Dedifferentiated amniotic fluid mesenchymal stem cell (primary cell): ENCODE results near the gene RGCC.

Experiments used
- DNase-seq: peaks from one replicate; pipeline ENCODE4 v3.0.0-alpha.2; 2016; ENCODE audit errors: extremely low spot score

RGCC gene

DNA sequence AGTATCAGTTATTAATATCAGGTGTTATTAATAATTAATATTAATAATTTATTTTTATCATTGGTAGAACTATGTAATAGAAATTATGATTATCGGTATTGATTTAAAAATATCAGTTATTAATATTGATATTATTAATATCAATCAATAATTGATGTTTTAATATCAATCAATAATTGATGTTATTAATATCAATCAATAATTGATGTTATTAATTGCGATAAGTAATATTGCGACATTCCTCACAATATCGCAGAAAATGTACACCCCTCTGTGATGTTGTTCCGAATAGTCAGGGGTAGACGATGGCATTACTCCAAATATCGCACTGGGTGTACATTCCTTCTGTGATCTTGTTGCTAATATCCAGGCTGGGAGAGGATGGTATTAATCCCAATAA lies 3.7 kb upstream of the RGCC start:
- DNase-seq: no peak

DNA sequence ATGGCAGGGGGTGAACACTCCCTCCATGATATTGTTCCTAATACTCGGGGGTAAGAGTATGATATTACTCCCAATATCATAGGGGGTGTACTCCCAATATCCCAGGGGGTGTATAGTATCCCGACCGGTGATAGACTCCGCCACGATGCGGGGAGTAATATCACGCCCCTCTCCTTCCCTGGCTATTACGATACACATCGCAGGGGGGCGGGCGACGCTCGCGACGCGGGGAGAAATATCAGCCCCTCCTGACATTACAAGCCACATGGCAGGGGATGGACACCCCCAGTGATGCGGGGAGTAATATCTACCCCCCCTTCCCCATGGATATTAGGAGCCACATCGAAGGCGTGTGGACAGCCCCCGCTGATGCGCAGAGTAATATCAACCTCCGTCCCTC lies 3.2 kb upstream of the RGCC start:
- no peak for DNase-seq

DNA sequence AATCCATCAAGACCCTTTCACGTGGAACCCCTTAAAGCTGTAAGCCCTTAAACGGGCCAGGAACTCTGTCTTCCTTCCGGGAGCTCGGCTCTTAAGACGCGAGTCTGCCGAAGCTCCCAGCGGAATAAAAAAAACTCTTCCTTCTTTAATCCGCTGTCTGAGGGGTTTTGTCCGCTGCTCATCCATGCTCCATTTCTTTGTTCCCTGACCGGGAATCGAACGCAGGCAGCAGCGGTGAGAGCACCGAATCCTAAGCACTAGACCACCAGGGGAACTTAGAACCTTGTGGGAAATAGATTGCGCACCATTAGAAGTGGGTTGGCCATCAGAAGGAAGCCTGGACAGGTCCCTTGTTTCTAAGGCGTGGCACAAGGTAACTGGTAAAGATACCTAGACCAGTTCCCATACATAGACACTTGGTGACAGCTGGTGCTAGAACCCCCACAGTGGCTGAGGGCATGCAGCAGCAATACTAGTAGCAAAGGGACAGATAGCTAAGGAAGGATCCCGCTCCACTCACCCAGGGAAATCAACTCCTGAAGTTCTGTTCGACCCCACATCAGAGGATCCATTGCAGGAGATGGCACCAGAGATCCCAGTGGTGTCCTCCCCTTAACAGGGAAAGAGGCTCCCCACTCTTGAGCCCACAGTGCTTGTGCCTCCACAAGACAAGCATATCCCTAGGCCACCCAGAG lies 1.5 kb upstream of the RGCC start:
- no peak for DNase-seq

DNA sequence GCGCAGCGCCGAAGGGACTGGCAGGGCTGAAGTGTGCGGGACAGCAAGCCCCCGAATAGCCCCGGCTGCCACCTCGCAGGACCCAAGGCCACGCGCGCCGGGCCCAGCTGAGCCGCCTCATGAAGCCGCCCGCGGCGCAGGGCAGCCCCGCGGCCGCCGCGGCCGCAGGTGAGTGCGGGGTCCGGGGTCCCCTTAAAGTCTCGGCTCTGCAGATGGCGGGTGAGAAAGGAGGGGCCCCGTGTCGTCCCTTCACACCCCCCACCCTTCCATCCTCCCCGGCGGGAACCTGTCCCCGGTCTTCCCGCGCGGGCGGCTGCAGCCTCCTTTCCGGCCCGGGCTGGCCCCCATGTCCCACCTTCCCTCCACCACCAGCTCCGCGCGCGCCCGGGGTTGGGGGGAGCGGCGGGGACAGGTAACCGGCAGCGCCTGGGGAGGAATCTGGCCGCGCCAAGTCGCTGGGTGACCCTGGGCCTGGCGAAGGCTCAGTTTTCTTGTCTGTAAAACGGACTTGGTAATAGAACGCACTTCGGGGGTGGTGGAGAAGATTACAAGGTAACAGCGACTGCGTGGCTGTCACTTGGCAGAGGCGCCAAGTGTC lies 338 bp downstream of the RGCC start:
- DNase-seq: no peak

DNA sequence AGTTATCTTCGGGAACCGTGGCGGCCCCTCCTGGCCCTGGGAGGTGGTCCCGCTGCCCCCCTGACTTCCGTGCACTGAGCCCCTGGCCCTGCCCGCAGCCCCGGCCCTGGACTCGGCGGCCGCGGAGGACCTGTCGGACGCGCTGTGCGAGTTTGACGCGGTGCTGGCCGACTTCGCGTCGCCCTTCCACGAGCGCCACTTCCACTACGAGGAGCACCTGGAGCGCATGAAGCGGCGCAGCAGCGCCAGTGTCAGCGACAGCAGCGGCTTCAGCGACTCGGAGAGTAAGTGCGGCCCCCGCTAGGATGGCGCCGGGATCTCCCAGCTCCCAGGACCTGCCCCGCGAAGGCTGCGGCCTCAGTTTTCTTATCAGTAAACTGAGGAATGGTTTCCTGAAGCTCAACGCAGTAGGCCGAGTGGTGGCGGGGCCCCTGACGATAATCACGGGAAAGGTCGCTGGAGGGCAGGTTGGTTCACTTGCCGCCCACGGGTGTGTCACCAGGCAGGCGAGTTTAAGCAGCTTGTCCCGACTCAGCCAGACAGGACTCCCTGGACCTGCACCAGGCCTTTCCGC lies 924 bp downstream of the RGCC start:
- no peak for DNase-seq

DNA sequence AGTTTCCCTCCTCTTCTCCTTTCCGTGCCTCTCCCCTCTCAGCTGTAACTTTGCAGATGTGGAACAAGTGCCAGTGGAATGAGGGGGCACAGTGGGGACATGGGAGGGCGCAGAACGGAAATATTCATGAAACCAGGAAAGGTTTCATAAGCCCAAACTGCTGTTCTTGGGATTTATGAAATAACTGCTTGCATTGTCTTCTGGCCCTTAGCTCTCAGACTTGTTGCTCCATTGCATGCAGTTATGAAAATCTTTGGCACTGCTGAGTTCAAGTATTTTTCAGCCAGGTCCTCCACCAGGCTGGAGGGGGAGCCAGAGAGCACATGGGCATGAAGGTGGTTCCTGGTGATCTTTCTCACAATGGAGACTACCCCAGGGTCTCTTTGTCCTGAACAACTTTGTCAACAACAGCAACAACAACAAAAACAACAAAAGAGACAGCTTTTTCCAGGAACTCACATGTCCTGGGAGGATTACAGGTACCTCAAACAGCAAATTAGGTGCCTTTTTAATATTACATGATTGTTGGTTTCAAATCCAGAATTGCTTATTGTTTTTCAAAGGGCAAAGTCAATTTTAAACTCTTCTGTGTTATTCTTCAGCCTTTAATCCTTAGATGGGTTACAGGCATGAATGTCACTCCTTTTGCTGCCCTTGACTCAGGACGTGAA lies 1.5 kb downstream of the RGCC start:
- no peak for DNase-seq

DNA sequence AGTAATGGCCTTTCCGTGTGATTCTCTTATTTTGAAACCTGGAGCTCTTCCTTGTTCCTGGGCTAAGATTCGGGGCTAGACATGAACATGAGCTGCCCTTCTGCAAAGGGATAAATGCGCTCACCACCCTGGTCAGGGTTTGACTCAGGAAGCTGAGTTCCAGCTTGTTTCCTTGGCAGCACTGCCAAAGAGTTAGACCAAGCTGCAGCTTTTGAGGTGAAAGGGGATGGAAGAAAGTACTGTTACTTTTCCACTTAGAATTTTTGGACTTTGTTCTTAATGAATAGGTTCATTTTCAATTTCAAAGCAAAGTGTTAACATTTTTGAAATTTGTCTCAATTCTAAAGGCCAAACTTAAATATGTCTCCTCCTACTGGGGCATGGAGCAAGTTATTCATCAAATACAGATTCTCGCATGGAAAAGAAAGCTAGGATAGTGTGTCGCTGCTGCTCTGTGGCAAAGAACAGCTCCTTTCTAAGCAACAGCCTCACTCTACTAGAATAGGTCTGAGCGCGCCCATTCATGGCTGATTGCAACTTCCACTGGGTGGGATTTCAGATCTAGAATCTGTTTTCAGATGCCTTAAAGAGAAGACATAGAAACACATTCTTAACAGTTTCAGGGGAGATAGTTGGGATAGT lies 2.2 kb downstream of the RGCC start:
- no peak for DNase-seq

DNA sequence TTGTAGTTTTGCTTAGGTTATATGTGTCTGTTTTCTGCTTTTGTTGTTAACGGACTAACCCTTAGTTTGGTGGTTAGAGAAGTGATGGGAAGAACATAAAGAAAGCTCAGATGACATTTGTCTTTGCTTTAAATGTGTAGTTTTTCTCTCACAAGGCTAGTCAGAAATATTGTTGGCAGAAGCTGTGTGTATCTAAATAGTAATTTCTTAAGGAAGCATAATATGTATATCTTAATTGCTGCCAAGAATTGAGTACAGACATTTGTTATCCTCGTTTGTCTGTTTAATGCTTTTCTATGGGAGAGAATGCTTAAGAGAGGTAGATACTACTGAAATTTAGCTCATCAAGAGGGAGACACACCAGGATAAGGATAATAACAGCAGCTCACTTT lies 2.7 kb downstream of the RGCC start:
- no peak for DNase-seq

DNA sequence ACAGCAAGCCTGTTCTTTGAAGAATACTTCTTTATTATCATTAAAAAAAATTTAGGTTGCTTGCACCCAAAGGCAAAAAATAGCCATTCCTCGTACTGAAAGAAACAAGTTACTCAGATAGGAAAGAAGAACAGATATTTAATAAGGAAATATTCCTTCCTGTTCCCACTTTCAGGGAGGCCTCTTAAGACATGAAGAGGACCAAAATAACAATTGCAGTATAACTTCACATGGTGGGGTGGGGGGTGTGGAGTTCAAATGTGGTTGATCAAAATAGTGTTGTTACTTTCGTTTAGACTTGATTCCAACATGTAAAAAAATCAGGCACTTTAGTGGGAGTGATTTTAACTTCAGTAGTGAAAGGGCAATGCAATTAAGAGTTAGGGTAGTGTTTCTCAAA lies 3.6 kb downstream of the RGCC start:
- DNase-seq: no peak

DNA sequence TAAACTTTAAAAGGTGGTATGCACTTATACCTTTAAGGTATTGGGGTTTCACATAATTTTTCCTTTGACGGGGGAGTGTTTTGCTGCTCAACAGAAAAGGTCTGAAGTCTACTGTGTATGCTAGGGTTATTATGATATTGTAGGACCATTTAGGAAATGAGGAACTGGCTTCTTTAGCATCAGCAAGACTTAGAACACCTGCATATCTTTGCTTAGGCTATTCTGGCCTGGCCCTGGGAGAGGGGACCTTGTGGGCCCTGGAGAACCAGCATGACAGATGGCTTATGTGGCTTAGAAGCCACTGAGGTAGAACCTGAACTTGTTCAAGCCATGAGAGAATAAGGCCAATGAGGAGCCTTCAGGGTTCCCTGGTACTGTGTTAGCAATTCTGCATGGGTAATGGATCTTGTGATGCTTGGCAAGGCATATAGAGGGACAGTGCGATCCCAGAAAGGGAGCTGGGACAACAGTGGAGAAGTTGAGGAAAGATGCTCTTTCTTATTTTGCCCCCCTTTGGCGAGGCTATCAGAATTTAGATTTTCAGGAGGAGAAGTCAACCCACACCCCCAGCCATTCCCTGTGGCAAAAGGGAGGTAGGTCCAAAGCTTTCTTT lies 4.3 kb downstream of the RGCC start:
- no peak for DNase-seq

DNA sequence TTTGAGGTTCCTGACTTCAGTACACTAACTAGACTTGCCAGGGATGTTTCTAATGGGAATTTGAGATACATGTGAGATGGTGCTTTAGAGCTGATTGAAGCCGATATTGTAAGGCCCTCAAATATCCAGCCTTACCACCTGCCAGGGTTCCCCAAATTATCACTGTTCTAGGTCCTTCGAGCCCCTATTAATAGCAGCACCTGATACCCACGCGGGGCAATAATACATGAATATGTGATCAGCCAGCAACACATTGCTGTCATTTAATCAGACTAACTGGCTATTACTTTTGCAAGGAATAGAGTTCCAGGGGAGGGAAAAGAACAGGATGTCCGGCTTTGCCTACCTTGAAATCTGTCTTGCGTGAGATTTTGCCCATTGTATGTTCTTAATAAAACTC lies 5.1 kb downstream of the RGCC start:
- no peak for DNase-seq

DNA sequence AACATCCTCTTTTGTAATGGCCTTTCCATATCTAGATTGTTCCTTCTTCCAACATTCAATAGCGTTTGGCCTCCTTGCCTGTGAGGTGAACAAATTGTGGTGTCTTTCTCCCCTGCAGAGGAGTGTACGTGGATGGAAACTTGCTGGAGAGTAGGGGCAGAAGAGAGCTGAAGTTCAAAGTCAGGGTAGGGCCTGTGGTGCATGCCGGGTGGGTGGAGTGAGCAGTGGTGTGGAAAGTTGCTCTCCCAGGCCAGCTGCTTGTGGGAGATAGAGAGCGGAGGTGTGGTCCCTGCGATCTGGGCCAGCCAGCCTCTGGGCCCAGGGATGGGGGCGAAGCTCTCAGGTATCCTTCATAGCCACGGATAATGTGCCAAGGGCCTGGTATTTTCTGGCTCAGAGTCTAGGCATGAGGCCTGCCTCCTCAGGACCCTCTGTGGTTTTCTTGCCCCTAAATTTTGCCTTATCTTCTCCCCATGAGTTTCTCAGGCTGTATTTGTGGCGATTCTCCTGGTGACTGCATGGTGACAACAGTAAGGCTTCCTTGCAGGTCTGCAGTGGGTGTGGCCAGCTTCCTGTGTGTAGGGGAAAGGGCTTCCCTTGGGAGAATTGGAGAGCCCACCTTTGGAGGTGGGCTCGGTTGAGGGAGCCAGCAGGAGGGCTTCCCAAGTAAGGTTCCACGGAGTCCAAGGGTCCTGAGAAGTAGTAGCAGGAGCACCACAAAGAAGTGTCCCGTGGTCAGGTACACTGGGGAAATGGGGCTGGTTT lies 6.7 kb downstream of the RGCC start:
- no peak for DNase-seq

DNA sequence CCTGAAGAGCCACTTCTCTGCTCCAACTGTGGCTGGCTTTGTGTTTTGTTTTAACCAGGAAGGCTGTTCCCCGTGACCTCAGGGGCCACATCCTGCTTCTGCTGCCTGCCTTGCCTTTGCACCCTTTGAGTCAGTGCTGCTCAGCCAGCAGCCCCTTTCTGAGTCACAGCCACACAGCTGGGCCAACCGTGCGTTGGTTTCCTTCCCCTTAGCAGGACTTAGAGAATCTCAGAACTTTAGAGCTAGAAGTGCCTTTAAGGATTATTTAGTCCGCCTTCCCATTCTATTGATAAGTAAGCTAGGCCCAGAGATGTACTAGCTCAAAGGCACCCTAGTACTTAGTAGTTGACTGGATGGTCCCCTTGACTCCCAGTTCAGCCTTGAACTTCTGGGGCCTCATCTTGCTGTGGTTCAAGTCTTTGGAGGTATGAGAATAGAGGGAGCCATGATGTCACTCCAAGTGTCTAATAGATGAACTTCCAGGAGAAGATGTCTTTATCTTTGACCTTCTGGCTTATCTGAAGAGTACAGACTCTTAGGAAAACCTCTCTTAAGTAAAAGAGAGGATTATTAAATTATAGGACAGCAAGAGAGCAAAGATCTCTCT lies 8.0 kb downstream of the RGCC start:
- DNase-seq: no peak

DNA sequence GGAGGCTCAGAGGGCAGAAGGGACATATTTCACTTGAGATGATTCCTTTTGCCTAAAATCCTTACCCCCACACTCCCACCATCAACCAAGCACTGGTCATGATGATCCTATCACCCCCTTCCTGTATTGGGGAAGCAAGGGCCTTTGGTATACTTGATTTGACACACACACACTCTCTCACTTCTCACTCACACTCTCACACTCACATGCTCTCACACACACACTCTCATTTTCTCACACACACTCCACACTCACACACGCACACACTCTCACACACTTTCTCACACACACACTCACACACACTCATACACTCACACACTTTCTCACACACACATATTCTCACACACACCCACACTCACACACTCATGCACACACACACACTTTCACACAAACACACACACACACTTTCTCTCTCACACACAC lies 8.6 kb downstream of the RGCC start:
- no peak for DNase-seq

DNA sequence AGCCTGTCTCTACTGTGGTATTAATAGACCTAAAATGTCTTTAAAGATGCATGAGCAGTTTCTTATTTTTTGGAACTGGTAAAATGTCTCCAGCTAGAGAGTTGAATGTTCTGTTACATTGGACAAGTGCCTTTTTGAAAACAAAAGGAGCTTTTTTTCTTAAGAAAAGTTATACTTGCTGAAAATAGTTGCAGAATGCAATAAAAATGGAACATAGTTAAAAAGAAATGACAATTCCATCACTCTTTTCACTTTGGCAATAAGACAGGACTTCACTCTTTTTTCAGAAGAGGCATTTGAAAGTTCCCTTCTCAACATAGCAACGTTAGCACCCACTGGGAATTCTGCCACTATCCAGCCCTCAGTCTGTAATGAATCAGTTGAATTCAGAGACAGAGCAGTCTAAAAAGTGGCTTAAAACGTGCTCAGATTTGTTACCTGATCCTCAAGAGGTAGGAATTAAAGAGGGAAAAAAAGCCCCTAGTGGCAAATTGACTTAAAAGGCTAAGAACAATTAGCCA lies 10.1 kb downstream of the RGCC start:
- no peak for DNase-seq

DNA sequence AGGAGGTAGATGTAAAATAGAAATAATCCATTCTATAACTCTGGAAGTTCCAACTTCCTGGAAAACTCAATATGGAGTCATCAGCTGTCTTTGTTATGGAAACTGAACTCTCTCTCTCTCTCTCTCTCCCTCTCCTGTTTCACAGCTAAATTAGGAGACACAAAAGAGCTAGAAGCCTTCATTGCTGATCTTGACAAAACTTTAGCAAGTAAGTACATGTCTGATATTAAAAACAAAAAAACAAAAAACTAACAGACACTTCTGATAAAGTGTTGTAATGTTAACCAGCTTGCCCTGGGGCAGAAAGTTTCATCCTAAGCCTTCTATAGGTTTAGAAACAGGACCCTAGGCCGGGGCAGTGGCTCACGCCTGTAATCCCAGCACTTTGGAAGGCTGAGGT lies 11.3 kb downstream of the RGCC start:
- no peak for DNase-seq

DNA sequence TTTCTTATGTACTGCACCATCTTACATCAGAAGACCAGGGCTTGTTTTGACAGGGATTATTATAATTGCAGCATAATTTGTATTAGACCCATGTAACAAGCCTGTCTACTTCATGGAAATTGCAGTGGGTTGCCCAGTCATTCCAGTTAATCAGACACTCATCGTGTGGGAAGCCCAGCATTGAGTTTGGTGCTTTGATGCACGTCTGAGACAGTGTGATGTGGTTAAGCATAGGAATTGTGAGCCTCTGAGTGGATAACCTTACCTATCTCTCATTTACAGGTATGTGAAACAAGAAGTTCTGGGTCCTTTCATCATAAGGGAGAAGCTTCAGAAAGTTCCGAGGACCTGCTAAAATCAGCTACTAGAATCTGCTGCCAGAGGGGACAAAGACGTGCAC lies 12.8 kb downstream of the RGCC start:
- no peak for DNase-seq

DNA sequence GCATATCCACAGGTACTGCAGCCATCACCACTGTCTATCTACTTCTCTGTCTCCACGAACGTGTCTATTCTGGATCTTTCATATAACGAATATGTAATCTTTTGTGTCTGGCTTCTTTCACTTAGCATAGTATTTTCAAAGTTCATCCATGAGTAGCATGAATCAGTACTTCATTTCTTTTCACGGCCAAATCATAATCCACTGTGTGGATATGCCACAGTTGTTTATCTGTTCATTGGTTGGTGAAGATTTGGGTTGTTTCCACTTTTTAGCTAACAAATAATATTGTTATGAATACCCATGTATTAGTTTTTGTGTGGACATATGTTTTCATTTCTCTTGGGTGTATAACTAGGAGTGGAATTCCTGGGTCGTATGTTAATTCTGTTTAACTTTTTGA lies 14.4 kb downstream of the RGCC start:
- DNase-seq: no peak

DNA sequence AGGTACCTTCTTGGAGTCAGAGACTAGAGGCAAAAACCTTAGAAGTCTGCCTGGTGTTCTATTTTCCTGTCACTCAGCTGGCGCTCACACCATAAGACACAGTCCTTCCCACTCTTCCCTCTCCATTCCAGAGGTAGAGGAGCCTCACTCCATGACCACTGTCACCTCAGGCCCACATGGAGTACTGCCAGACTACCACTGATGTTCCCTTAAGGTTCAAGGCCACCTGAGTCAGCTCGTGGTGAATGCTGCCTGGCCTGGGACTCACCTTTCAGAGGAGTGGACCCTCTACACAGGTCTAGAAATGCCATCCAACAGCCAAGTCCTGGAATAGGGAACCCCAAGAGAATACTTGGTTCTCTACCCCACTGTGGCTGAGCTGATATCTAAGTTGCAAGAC lies 29.9 kb downstream of the RGCC start:
- DNase-seq: no peak

DNA sequence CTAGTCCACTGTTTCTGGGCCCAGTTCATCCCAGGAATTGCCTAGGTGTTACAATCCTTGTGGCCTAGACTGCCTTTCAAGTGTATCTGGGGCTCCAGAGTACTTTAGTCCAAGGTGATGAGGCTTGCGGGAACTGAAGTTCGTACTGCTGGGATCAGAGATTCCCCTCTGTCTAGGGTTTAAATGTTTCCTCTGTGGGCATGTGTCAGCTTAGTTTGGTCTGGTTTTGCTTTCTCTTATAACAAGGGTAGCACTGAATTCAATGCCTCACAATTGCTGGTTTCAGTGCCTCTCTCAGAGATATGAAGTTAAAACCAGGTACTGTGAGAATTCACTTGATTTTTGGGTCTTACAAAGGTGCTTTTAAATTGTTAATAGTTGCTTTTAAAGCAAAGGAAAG lies 30.8 kb downstream of the RGCC start:
- DNase-seq: no peak
